Stimulated activated CD8-positive, alpha-beta memory T cell treated with anti-CD3 and anti-CD28 coated beads, Interleukin-7, amount 100 ng/mL, for 48 hours (primary cell): ENCODE measurements around the gene PIK3CG.
"Not testable (repeated sequence)": the region's sequence is repeated elsewhere in the genome, so short reads cannot be mapped to it uniquely, and the experiment has no call there.

Experiments
- DNase-seq, 2 donors: peaks; one replicate each; pipeline ENCODE4 v3.0.0-alpha.2; 2020; ENCODE audit warnings: low read depth in 1 of 2; ENCODE audit errors: extremely low read depth in 1 of 2

PIK3CG gene

DNA sequence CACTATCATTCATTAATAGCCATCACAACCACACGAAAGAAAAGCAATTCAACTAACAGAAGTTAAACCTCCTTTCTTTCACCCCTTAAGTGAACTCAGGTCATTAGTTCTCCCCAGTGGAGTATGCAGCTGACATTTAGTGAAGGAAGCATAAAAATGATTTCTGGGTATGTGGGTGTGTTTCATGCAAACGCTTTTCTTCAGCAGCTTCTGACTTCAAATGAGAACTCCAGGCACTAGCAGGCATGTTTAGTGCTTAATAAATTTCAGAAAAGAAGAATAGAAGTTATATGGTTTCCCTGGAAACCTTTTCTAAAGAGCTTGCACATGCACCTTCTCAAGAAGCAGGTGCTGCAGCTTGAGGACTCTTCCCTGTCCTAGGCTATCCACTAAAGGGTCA is 62.5 kb downstream of the PIK3CG start:
- DNase-seq = no peak

DNA sequence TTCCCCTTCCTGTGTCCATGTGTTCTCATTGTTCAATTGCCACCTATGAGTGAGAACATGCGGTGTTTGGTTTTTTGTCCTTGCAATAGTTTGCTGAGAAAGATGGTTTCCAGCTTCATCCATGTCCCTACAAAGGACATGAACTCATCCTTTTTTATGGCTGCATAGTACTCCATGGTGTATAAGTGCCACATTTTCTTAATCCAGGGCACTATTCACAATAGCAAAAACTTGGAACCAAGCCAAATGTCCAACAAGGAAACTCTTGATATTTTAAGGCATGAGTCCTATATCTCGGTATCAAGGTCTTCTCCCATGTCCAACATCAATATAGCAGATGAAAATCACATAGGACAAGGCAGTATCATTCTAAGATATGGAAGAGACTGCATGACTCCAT is 64.5 kb downstream of the PIK3CG start:
- DNase-seq = not testable (repeated sequence)

DNA sequence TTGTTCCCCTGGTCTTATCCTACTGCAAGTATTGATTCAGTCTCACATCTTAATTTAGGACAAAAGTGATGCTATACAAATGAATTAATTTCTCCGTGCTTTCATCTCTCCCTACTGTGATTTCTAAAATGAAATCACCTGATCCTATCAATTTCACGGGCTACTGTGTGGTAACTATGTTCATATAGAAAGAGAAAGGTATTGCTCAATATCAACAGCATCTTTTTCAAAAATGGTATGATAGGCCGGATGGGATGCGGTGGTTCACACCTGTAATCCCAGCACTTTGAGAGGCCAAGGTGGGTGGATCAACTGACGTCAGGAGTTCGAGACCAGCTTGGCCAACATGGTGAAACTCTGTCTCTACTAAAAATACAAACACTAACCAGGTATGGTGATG is 71.2 kb downstream of the PIK3CG start:
- DNase-seq = no peak

DNA sequence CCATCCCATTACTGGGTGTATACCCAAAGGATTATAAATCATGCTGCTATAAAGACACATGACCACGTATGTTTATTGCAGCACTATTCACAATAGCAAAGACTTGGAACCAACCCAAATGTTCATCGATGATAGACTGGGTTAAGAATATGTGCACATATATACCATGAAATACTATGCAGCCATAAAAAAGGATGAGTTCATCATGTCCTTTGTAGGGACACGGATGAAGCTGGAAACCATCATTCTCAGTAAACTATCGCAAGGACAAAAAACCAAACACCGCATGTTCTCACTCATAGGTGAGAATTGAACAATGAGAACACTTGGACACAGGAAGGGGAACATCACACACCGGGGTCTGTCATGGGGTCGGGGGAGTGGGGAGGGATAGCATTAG is 73.0 kb downstream of the PIK3CG start:
- not testable (repeated sequence) for DNase-seq

DNA sequence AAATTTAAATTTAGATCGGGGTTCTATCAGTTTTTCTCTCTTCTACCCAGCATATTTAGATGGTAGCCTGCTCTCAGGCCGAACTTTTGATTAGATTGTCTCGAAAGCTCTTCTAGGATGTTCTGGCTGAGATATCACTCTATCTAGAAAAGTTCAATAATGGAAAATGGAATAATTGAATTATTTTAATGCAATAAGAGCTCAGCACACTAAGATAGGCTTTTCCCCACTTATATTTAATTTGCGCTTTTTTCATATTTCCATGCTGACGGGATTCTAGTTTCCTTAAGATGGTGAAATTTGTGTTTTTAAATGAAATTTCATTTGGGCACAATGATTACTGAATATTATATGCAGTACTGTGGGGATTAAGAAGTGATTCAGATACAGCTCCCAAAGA is 73.7 kb downstream of the PIK3CG start:
- DNase-seq = no peak

DNA sequence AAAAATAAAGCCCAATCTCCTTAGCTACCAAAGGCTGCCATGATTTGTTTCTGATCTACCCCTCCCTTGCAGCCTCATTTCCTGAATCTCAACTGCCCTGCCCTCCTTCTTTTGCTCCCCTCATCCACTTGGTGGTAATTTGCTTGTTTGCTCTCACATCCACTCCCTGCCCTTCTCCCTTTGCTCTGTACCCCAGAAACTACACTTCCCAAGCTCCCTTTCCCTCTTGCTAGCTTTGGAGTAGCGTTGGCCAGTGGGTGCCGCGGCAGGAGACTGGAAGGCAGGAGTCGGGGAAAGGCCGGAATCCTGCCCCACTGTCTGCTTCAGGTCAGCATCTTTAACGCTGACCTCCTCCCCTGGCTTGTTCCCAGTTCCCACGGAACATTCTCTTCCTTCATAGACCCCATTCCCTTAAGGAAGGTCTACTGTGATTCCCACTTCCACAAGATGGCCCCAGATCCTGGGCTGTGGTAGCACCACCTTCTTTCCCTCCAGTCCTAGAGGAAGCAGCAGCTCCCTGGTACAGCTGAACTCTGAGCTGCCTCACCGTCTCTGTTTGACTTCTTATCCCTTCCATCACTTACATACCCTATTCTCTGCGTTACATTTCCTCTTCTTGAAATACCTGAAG is 79.1 kb downstream of the PIK3CG start:
- DNase-seq = no peak

DNA sequence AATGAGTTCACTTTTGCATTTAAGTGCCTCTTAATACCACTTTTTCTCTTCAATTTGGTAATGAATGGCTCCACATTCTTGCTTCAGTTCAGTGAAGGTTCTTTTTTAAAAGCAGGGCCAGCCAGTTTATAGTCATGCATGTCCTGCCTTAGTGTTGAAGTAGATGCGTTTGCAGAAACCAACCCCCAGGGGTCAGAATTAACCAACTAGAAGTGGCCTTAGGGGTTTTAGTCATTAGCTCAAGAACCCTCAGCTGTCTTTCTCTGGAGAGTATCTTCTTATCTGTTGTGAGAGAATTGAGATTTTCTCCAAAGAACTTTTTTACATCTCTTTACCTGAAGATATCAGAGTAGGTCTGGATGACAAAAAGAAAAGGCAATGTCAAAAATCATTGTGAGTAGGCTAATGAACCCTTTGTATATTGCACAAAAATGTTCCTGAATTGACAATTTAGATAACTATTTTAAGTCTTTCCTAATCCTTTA is 82.2 kb downstream of the PIK3CG start:
- DNase-seq = no peak

DNA sequence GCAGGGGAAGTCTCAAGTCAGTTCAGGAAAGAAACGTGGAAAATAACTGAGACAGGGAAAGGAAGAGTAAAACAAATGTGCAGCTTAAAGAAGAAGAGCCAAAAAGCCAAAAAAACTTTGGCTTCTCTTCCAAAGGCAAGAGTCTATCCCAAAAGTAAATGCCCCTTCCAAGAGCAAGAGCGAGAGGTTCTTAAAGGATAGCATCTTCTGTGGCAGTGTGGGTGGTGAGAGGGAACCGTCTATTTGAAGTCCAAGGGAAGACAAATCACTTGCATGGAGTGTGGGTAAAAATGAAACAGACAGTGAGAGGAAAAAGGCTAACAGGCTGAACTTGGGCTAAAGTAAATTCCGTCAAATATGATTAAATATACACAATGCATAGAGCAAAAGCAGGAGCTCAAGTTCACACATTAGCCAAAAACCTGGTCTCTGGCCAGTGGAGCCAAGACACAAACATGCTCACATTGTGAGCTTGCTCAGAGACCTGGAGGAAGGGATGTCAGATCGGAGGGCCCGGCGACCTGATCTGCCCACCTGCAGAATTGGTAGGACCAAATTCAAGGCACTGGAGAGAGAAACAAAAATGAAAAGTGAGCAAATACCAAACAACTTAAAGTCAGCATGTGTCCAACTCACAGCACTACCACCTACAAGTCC is 87.0 kb downstream of the PIK3CG start:
- DNase-seq = no peak

DNA sequence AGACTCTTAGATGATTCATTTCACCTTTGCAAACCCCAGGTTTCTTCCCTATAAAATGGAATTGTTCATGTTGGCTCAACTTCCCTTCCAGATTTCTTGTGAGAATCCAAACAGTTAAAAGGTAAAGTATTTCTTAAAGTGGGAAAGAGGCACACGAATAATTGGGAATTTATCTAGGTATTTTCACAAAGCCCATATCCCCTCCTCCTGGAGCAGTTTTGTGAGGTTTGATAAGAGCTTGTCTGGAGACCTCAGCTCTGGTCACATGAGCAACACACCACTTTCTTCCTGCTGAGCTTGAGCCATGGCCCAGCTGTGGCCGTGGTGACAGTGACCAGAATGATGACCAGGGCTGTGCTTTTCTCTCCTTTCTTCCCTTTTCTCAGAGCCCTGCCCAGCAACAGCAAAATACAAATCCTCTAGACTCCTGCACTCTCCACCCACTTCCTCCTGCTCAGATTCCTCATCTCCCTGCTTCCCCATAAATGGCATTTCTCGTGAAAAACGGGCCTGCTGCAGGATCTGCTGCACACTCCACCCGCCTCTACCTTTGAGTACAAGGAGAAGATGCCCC is 87.7 kb downstream of the PIK3CG start:
- no peak for DNase-seq

DNA sequence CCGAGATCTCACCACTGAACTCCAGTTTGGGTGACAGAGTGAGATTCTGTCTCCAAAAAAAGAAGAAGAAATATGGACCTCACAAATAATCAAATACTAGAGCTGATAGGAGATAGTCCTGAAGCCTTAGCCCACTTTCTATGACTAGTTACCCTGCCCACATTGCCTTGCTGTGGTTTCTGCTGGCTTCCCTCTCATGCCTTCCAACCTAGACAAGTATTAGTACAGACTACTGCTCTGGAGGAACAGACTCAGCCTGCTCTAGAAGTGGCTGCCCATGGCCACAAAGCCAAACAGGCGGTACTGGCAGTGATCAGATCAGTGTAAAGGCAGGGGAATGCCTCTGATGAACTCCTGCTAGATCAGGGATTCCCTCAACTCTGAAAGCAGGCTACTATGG is 89.8 kb downstream of the PIK3CG start:
- no peak for DNase-seq

DNA sequence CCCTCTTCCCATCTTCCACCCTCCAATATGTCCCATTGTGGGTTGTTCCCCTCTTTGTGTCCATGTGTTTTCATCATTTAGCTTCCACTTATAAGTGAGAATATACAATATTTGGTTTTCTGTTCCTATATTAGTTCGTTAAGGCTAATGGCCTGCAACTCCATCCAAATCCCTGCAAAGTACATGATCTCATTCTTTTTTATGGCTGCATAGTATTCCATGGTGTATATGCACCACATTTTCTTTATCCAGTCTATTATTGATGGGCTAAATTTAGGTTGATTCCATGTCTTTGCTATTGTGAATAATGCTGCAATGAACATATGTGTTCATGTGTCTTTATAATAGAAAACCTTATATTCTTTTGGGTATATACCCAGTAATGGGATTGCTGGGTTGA is 90.8 kb downstream of the PIK3CG start:
- not testable (repeated sequence) for DNase-seq
